Neural progenitor cell (in vitro differentiated cells): ENCODE measurements around the gene BCAS1.

Experiments
- EZH2 ChIP-seq: fragments of 200-600 bp; sonication (generic); IDR thresholded peaks from 2 replicates; pipeline ENCODE4 v1.6.1; 2017; ENCODE audit warnings: antibody characterized with exemption, mild to moderate bottlenecking, moderate library complexity
- EZH2phosphoT487 ChIP-seq: fragments of 200-600 bp; sonication (generic); IDR thresholded peaks from 2 replicates; pipeline ENCODE4 v1.6.1; 2017; ENCODE audit warnings: antibody characterized with exemption
- TF ChIP-seq, protein P1 (sequence below): fragments of 200-600 bp; sonication (generic); IDR thresholded peaks from 2 replicates; pipeline ENCODE4 v1.5.1; 2017; ENCODE audit warnings: antibody characterized with exemption, mild to moderate bottlenecking

DNA sequence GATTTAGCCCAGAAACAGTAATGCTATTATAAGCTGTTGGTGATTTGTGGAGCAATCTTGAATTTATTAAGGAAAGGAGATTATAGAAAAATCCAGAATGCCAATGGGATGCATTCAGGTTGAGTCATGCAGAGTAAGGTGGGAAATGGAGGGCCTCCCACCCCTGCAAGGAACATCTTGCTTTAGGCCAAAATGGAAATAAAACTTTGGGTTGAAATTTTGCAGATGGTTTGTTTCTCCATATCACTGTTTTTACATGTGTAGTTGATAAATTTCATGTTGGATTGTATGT, 152.4 kb downstream of the BCAS1 start:
- TF ChIP-seq, protein P1, sequence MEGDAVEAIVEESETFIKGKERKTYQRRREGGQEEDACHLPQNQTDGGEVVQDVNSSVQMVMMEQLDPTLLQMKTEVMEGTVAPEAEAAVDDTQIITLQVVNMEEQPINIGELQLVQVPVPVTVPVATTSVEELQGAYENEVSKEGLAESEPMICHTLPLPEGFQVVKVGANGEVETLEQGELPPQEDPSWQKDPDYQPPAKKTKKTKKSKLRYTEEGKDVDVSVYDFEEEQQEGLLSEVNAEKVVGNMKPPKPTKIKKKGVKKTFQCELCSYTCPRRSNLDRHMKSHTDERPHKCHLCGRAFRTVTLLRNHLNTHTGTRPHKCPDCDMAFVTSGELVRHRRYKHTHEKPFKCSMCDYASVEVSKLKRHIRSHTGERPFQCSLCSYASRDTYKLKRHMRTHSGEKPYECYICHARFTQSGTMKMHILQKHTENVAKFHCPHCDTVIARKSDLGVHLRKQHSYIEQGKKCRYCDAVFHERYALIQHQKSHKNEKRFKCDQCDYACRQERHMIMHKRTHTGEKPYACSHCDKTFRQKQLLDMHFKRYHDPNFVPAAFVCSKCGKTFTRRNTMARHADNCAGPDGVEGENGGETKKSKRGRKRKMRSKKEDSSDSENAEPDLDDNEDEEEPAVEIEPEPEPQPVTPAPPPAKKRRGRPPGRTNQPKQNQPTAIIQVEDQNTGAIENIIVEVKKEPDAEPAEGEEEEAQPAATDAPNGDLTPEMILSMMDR = no peak
- TF ChIP-seq EZH2 (no peak), EZH2phosphoT487 (no peak)
